ENCODE measurements around the gene SPIRE1. TPM values are rescaled to one million over a fixed set of nuclear protein-coding genes. Genes with fewer than 3 reads are reported as not detected.
"Not testable (repeated sequence)": the region's sequence is repeated elsewhere in the genome, so short reads cannot be mapped to it uniquely, and the experiment has no call there.

Gene SPIRE1
- polyA plus RNA-seq, 1 donor: 12.7 TPM

DNA sequence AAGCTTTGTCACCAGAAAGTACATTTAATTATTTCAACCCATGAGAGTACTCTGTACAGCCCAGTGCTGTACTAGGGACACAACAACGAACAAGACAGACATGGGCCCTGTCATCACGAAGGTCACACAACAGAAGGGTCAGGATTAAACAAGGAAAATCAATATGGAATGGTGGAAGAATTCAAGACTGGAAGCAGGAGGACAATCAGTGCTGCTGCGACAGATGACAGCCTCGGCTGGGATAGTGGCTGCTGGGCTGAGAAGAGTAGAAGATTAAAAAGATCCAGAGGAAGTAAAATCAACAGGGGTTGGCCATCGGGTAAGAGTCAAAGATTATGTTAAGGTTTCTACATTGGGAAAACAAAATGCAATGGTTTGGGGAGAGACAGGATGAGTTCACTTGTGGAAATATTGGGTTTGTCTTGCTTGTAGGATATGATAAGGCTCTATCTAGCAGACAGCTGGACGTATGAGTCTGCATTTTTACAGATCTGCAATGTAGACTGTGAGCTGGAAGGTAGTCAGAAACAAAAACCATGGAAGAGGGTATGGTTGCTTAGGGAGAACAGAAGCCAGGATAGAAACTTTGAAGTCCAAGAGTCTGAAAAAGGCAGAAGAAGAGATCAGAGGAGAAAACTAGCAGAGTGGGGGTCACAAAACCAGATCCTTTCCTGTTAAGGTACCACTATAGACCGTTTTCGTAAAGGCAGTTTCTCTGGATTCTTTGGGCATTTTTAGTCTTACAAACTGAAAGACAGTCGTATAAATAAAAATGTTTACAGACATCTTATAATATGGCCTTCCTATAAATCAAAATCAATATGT lies 166.1 kb downstream of the SPIRE1 start:
- no peak for DNase-seq (ENCODE audit: low read depth)

DNA sequence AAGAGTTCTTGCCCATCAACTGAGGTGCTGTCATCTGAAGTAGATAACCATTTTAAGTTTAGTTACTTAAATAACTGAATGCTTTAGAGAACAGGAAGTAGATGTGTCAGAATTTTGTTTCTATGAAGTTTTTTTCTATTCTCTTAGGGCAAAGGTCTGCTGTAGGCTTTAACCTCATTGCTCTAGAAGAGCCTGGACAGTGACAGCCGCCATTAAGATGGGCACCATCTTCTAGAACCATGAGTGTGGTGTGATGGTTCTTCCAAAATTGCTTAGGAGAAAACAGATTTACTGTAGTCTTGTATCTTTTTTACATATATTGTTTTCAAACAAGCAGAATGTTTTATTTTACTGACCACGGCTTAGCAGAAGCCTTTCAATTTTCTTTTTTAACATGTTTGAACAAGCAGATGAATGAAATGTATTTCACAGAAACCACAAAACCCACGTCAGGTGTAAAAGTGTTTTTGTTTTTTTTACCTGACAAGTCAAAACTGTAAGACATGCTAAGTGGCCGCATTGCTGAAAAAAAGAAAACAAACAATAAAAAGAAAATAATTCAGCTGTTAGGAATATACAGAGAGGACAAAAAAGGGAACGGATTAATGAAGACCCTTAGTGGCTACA lies 172.3 kb downstream of the SPIRE1 start:
- DNase-seq (ENCODE audit: low read depth): no peak

DNA sequence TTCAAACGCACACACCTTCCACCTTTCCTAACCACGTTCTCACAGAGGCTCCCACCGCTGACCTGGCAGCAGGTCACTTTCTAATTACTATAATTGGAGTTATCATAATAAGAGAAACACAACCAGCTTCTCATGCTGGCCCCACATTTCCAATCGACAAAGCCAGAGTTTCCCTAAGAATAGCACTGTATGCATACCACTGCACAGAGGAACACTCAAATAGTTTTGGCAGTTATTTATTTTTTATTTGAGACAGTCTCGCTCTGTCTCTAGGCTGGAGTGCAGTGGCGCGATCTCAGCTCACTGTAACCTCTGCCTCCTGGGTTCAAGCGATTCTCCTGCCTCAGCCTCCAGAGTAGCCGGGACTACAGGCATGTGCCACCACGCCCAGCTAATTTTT lies 176.0 kb downstream of the SPIRE1 start:
- not testable (repeated sequence) for DNase-seq (ENCODE audit: low read depth)

DNA sequence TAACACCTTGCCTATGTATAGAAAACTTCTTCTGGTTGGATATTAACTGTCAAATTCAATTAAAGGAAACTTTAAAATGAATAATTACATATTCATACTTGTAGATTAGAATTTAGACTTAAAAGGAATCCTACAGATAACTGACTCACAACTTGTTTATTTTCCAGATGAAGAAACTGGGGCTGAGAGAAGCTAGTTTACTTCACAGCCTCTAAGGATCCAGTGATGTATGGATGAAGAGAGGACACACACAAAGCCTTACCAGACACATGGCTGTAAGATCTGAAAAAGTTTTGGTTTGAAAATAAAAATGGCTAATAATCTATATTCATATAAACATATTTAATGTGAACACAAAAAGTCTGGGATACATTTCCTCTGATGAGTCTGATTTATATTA lies 177.9 kb downstream of the SPIRE1 start:
- DNase-seq (ENCODE audit: low read depth): no peak

DNA sequence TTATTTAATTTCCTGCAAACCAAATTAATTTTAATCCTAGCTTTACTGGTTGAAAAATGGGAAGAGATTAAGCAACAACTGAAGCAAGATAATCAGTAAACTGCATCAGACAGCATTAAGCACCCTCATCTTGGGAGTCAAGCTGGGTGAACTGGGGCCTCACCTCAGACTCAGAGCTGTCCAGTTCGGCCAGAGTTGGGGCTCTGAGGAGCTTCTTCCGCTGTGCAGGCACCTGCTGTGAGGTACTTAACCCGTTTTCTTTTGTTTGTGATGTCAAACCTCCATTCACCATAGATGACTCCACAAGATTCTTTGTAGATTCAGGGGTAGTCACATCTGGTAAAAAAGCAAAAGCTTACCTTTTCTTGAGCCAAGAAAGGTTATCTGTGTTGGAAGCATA lies 178.4 kb downstream of the SPIRE1 start:
- no peak for DNase-seq (ENCODE audit: low read depth)

DNA sequence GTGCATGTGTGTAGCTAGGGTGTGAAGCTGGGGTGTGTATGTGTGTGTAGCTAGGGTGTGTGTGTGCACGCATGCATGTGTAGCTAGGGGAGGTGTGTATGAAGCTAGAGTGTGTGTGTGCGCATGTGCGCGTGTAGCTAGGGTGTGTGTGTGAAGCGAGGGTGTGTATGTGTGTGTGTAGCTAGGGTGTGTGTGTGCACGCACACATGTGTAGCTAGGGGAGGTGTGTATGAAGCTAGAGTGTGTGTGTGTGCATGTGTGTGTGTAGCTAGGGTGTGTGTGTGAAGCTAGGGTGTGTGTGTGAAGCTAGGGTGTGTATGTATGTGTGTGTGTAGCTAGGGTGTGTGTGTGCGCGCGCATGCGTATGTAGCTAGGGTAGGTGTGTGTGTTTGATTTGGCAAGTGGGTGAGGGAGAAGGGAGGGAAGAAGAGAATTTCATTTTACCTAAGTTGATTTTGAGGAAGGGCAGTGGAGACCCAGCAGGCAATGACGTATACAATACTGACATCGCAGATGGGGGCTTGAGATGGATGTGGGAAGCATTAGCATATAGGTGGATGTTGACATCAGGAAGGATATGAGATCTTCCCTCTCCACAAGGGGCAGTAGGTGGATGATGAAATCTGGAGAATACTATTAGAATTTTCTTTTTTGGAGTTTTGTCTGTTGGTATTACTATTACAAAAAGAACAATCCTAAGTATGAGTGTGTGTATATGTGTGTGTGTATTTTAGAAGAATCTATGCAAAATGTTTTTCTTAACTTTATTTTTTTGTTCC lies 179.4 kb downstream of the SPIRE1 start:
- no peak for DNase-seq (ENCODE audit: low read depth)

DNA sequence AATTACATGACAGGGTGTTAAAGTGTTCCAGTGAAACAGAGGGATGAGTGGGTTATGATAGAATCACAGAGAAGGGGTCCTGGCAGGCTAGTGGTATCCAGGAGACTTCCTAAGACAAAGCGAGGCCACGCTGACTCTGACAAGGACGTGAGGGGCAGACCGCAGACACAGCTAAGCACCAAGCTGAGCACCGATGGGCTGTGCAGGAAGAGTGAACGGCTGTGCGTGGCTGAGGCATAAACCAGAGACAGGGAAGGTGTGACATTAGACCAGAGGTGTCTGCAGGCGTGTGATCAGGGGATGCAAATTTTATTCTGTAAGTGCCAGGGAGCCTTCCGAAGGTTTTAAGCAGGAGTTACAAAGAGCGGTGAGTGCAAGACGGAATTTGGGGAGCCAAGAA lies 180.3 kb downstream of the SPIRE1 start:
- no peak for DNase-seq (ENCODE audit: low read depth)

DNA sequence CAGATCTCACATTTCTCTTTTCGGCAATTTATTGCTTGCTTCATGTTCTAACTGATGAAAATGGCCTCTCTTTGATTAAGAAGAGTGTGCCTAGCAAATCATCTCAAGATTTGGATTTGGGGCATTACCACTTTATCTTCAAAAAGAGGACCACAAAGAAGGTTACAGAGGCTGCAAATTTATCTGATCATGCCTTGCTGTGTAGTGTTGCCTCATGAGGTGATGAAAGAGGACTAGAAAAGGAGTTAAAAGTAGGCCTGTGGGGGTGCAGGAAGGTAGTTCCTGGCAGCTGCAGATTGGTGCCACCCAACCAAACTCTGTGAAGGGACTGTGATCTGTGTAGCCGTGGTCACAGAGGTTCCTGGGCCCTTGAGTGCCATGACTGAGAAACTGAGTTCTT lies 181.0 kb downstream of the SPIRE1 start:
- no peak for DNase-seq (ENCODE audit: low read depth)

DNA sequence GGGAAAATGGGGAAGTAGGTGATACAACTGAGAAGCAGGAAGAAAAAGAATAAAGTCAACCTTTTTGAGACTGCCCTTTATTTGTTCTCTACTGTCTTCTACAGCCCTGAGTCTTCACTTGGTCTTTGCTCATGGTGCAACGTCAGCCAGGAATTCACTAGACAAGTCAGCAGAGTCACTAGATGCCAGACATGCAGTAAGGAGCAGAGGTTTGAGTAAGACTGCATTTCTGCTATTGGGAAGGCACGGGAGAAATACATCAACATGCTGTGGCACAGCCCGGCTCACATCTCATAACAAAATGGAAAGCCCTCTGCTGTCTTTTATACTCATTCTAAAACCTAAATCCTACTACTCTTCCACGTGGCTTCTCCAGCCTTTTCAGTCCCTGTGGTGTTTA lies 183.0 kb downstream of the SPIRE1 start:
- no peak for DNase-seq (ENCODE audit: low read depth)

DNA sequence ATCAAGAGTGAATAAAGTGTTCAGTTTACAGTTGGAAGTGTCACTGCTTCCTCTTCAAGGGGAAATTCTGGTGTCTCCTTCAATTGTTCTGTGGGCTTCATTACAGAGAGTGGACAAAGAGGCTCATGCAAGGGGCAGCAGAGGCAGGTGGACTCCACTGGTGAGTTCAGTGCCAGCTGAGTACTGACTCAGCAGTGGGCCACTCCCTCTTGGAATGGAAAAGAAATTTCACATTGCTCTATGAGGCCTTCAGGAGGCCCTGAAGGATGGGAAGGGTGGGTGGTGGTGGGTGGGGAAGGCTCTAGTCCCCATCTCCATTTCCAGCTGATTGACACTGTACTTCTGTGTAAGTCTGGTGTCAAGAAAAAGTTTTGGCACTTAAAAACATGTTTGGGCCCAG lies 183.8 kb downstream of the SPIRE1 start:
- DNase-seq (ENCODE audit: low read depth): no peak

DNA sequence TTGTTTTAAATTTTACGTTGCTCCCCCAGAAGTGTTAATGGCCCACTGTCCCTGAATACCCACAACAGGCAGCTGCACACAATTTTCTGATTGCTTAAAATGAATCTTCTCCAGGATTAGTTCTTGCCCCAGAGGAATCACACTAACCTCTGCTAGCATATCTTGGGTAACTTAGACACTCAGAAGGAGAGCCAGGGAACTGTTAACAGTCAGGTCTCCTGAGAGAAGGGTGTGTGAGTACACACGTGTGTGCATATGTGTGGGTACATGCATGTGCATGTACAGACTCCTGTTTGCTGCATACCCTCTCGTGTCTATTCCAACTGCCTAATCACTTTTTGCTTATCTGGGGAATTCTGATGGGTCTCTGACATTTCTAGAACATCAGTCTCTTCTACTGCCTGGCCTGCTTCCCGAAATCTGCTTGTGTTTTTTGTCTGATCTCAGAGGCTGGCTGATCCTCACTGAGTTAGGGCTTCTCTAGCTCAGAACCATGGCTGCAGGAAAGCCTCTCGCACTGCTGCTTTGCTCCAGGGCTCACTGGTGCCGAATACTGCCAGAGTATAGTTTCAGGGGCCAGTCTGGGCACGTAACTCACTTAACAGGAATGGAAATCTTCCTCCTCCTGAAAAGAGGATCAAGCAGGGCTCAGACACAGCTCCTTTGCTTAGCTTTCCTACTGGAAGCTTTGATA lies 187.4 kb downstream of the SPIRE1 start:
- peak; percentile 29 for DNase-seq (ENCODE audit: low read depth)

DNA sequence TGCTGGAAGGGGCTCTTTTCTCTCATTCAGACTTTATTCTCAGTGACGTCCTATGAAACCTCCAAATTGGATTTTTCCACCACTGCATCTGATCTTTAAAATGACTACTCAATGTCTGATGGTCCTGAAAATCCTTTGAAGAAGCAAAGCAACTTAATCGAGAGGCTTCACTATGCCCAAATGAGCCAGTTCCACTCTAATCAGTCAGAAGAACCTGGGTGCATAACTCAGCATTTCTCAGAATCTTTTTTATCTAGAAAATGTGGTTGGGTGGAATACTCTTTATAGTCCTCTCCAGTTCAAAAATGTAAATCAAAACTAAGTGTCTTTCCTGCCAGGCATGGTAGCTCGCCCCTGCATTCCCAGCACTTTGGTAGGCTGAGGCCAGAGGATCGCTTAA lies 189.5 kb downstream of the SPIRE1 start:
- no peak for DNase-seq (ENCODE audit: low read depth)

DNA sequence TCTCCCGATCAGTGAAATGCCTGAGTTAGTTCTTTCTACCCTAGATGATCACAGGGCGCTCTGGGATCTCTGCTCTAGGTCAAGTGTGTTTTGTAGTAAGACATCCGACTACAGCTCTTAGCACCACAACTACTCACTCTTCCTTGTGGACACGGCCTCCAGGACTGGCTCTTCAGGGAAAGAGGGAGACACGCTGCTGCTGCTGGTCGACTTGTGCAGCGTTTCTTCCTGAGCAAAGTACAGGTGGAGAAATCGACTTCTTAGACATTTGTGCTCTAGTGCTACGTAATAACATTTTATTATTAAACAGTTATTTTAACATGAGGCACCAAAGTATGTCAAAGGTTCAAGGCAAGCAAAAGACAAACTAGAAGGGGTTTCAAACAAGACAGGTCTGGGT lies 193.2 kb downstream of the SPIRE1 start:
- no peak for DNase-seq (ENCODE audit: low read depth)

DNA sequence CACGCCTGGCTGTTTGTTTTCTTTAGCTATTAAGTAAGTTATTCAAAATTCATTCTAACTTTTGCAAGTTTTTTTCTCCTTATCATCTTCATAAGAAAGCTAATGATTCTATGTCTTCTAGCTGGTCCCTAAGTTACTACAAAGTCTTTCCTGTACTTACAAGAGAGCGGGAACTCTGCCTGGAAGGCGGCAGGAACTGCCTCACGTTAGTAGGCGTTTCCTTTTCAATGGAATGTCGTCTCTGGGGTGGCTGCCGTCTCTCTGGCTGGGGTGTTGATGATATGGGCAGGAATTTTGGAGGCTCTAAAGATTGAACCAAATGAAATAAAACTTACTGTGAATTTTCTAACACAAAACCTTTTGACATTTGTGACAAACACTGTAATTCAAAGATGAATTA lies 194.7 kb downstream of the SPIRE1 start:
- DNase-seq (ENCODE audit: low read depth): no peak

DNA sequence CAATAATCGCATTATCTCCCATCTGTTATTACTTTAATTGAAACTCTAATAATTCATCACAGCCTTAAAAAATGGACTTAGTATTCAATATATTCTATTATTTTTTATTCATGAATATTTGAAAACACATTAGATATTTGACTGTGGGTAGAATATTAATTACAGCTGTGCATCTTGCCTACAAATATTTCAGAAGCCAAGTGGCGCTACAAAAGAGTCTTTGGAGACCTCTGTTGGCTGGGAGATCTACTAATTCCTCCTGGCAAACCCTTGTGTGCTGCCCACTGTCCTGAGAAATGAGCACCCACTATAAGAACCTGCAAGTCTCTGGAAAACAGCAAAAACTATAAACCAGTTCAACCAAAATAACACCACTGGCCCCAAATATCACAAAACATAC lies 195.7 kb downstream of the SPIRE1 start:
- DNase-seq (ENCODE audit: low read depth): no peak

DNA sequence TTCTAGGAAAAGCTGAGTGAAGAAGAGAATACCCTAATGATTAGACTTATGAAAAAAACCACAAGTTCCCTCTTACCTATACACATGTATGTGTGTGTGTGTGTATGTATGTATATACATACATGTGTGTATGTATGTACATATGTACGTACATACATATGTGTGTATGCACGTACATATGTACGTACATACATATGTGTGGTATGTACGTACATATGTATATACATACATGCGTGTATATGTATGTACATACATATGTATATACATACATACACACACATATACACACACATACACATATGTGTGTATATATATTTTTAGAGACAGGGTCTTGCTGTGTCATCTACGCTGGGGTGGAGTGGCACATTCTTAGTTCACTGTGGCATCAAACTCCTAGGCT lies 196.6 kb downstream of the SPIRE1 start:
- no peak for DNase-seq (ENCODE audit: low read depth)

DNA sequence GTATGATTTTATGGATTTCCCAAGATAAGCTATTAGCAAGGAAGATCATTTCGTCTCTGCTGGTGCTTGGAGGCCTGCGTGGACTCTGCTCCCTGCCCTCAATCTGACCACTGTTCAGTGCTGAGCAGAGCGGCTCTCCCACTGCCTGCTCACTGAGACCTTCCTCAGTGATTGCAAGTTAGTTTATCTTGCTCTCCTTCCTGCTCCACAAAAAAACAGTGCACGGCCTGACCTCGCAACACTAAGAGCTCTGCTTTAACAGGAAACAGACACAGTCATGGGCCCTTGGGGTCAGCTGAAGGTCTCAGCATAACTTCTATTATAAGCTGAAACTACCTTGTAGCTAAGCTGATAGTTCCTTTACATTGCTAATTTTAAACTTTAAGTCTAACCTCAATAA lies 197.0 kb downstream of the SPIRE1 start:
- DNase-seq (ENCODE audit: low read depth): no peak

DNA sequence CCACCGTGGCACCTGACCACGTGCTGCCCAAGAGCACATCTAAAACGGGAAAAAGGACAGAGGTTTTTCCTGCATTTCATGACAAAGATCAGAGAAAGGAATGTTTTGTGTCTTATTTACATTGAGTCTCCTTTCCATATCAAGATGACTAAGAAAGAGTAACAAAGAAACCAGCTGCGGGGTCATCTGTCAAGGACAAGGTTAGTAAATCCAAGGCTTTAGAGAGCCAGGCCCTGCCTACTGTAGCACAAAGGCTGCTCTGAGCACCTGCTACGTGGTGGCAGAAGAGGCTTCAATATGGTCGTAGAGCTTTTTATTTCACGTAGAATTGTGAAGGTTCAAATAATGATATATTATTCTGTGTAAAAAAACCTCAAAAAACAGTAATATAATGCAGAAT lies 199.1 kb downstream of the SPIRE1 start:
- no peak for DNase-seq (ENCODE audit: low read depth)

DNA sequence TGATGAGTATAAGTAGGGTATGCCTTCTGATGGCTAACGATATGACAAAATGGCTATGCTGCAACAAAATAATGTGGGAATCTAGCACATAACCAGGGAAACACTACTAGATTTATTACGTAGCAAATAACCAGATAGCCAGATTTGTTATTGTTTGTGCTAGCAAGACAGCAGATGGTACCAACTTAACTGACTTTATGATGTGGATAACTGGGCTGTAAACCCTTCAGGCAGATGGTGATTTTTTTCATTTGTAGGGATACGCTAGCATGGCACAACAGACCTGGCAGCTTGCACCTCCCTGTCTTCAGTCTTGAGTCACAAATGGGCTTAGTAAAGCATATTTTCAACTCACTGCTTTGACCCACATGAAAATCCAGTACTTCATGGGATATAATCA lies 201.5 kb downstream of the SPIRE1 start:
- no peak for DNase-seq (ENCODE audit: low read depth)

DNA sequence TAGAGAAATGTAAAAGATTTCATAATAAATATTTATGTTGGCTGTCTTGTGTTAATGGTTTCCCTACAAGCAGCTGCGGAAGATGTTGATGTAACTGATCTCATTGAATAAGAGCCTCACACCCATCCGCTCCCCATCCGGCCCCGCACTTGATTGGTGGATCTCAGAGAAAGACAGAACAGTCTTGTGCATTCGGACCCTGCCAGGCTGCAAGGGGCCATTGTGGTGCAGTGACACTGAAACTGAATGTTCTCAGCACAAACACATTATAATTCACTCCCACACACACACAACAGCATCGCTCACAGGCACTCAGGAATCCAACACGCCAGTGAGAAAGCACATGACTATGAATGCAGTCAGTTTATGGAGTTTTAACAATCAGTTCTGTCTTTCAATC lies 202.4 kb downstream of the SPIRE1 start:
- no peak for DNase-seq (ENCODE audit: low read depth)

DNA sequence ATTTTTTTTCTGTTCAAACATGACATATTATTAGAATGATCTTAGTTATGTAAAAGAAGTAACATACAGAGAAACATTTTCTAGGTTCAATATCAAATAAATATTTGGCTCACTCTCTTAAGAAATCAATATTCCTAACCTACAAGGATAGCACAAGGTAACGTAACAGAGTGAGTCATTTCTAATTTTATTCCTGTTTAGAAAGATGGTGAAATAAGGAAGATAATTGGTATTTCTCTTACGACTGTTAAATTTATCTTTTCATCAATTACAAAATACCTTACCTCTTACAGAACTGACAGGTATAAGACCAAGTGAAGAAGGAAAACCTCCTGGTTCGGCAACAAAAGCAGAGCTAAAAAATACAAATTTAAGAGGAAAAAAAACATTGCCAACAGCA lies 205.1 kb downstream of the SPIRE1 start:
- DNase-seq (ENCODE audit: low read depth): no peak

DNA sequence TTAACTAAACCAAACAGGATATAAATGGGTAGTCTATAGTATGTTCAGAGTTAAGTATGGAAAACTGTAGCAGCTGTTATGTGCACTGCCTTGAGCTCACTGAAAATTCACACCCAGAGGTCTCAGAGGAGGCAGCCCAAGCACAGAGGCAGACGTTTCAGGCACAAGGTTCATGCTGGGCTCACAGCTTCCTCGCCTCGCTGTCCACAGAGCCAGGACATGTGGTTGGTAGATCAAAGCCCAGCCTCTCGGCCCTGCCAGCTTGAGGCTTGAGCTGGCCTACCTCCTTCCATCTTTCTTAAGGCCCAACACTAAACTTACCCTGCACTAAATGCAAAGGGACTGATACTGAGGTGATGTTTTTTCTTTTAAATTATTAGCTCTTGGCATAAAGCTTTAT lies 206.5 kb downstream of the SPIRE1 start:
- DNase-seq (ENCODE audit: low read depth): no peak
